GM19035 (cell line): ENCODE results near the gene METTL22.

ENCODE experiments used
- ATAC-seq: cut with Tn5 transposase; IDR thresholded peaks from one replicate; pipeline ENCODE4 v1.9.1; 2021; ENCODE audit not compliant: unreplicated experiment

METTL22 gene

DNA sequence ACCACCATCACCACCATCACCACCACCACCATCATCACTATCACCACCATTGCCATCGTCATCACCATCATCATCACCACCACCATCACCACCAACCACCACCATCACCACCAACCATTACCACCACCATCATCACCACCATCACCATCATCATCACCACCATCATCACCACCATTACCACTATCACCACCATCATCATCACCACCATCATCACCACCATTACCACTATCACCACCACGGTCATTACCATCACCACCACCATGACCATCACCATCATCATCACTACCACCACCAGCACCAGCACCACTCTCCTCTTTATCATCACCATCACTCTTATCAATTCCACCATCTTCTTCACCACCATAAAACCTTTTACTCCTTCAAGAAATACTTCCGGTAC, 30.0 kb upstream of the METTL22 start:
- ATAC-seq = no peak

DNA sequence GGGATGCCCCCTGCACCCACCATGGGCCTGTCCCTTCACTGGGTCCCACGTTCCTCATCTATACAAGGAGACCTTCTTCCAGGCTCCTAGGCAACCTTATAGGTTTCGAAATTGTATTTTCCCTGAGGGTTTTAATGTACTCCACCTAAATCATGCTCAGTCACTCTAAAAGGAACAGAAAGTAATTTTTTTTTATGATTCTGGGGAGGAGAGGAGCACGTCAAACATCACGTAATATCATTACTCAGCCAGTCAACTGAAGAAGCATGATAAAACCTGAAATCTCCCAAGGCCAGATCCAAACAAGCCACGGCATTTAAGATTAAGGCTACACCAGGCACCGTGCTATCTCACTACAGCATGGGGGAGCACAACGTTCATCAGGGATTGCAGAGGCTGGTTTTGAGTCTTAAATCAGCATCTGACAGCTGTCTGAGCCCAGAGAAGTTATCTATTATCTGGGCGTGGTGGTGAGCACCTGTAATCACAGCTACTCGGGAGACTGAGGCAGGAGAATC, 27.3 kb upstream of the METTL22 start:
- ATAC-seq = no peak

DNA sequence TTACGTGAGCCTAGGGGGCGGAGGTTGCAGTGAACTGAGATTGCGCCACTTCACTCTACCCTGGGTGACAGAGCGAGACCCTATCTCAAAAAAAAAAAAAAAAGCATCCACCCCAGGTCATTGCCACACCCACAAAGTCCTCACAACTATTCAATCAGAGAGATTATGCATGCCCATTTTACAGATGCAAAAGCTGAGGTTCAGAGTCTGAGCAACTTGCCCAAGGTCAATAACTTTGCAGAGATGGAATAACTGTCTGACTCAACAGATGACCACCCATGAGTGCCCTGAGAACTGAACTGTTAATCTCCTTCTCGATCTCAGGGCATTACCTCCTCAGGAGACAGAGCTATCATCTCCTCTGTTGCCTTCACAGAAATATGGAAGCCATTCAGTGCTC, 25.7 kb upstream of the METTL22 start:
- no peak for ATAC-seq

DNA sequence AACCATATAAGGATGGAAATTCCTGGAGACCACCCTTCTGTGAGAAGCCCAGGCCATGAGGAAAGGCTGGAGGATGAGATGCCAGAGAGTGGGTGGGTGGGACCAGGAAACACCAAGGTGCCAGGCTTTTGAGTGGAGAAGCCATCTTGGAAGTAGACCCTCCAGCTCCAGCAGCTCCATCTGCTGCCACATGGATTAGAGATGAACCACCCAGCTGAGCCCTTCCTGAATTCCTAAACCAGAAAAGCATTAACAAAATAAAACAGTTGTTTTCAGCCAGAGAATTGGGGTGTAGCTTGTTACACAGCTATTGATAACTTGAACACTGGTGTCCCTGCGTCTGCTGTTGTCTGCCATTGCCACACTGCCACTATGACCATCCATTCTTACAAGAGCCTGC, 24.9 kb upstream of the METTL22 start:
- ATAC-seq = no peak

GRCh38 chr16:8600144-8600775, 21.2 kb upstream of the METTL22 start:
- ATAC-seq = no peak

DNA sequence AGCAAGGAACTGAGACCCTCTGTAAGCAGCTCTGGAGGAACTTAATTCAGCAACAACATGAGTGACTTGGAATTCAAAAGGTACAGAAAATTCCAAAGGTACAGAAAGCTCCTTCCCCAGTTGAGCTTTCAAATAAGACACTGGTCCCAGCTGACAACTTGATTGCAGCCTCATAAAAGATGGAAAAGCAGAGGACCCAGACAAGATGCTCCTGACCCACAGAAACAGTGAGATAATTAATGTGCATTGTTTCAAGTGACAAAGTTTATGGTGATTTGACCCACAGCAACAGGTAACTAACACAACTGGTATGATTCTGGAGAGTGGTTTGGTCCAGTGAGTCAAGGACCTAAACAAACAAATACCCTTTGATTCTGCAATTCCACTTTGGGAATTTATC, 15.9 kb upstream of the METTL22 start:
- ATAC-seq = no peak

GRCh38 chr16:8607214-8607613, 14.3 kb upstream of the METTL22 start:
- no peak for ATAC-seq

GRCh38 chr16:8611122-8611521, 10.4 kb upstream of the METTL22 start:
- ATAC-seq = no peak

DNA sequence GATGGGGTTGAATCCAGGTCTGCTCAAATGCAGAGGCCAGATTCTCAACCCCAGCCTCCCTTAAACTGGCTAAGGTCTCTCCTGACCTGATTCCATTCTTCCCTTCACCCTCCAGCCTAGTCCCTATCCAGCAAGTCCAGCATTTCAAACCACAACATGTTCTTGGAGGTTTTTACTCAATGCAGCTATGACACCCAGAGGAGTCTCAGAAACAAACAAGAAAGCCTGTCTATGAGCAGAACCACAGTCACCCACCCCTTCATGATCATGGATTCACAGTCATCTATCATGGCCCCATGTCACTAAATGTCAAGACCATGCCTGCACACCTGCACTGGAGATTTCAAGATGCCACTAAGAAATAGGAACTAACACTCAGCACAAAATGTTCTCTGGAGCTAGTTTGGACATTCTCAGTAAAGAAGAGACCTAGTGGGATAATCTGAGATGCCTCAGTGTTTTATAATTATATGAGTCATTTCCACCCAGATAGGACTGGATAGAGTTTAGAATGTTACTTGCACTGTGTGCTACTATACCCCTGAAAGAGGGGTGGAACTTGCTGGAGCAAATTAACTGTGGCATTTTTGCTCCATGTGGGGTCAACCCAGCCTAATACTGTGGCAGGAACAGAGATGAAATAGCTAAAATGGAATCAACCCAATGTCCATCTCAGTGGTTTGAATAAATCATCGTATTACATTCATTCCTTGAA, 9.5 kb upstream of the METTL22 start:
- no peak for ATAC-seq

- ATAC-seq = no peak
These were observed 7.0 kb upstream of the METTL22 start for GRCh38 chr16:8614435-8615029.

DNA sequence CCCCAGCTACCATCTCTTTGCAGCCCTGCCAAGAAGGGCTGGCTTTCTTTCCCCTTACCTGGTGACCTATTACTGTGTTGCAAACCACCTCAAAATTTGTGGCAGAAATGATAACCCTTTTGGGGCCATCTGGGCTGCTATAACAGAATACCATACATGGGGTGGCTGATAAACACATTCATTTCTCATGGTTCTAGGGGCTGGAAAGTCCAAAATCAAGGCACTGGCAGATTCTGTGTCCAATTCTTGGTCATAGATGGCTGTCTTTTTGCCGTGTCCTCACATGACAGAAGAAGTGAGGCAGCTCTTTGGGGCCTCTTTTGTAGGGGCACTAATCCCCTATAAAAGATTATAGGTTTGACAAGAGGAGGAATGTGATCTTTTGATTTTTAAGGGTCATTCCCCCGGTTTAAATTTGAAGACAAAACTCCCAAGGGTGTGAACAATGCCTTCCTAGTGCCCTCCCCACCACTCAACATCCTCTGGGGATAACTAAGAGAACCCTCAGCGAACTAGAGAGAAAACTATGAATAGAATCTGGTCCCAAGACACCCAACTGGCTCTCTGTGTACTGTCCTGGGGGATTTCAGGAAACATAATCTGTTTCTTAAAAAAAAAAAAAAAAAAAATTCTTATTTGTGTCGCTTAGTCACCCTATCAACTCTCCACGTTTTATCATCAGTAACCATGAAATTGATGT, 1.7 kb upstream of the METTL22 start:
- no peak for ATAC-seq

DNA sequence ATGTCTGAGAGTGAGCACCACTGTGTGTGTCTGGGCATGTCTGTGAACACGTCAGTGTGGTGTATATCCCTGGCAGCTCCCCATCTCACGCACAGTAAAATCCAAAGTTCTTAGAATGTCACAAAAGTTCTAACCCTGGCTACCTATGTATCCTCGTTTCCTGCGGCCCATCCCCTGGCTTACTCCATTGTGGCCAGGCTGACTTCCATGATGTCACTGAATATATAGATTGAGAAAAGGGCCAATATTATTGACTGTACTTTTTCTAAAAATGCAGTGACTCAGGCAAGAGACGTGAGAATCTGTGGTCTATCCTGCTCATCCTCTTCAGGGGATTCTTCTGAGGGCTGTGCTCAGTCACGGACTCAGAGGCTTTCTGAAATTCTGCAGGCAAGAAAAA, 963 bp upstream of the METTL22 start:
- no peak for ATAC-seq

DNA sequence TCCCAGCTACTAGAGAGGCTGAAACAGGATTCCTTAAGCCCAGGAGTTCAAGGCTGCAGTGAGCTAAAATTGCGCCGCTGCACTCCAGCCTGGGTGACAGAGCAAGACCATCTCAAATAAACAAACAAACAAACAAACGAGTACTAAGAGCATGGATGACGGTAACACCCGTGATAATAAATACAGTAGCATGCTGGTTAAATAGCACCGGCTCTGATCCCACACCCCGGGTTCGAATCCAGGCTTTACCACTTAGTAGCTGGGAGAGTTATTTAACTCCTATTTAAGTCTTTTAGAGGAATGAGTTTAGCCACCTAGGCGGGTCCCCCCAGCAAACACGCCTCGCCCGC, 301 bp upstream of the METTL22 start:
- no peak for ATAC-seq

GRCh38 chr16:8622315-8622656, 788 bp downstream of the METTL22 start:
- peak; percentile 9 for ATAC-seq

- no peak for ATAC-seq
These were observed 2.1 kb downstream of the METTL22 start for GRCh38 chr16:8623634-8624033.

- ATAC-seq = no peak
These were observed 4.1 kb downstream of the METTL22 start for GRCh38 chr16:8625491-8626087.

- no peak for ATAC-seq
These were observed 5.4 kb downstream of the METTL22 start for GRCh38 chr16:8626946-8627345.

GRCh38 chr16:8627456-8627855, 6.0 kb downstream of the METTL22 start:
- no peak for ATAC-seq

DNA sequence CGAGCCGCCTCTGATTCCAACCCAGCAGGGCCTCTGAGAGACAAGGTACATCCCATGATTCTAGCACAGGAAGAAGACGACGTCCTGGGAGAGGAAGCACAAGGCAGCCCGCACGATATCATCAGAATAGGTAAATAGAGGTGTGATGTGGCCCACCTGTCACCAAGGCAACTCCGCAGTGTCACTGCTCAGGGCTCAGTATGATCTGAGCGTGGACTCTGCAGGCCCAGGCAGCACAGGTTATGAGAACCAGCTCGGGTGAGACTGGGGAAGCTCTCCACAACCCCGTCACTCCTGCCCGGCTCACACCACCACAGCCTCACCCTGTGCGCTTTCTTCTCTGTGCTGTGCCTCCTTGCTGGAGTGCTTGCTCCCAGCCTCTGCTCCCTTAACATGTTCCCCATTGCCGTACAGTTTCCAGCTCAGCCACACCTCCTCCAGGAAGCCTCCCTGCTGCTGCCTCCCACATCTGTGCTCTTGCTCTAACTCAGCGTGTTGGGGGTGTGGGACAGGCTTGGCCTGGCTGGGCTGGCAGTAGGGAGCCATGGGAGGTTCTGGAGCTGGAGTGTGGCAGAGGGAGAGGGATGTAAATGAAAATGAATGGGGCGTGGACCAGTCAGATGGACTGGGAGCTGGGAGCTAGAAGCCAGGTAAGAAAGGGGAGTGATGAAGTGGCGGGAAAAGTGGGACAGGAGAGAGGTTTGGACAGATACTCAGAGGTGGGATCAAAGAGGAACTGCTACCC, 7.7 kb downstream of the METTL22 start:
- ATAC-seq = no peak

DNA sequence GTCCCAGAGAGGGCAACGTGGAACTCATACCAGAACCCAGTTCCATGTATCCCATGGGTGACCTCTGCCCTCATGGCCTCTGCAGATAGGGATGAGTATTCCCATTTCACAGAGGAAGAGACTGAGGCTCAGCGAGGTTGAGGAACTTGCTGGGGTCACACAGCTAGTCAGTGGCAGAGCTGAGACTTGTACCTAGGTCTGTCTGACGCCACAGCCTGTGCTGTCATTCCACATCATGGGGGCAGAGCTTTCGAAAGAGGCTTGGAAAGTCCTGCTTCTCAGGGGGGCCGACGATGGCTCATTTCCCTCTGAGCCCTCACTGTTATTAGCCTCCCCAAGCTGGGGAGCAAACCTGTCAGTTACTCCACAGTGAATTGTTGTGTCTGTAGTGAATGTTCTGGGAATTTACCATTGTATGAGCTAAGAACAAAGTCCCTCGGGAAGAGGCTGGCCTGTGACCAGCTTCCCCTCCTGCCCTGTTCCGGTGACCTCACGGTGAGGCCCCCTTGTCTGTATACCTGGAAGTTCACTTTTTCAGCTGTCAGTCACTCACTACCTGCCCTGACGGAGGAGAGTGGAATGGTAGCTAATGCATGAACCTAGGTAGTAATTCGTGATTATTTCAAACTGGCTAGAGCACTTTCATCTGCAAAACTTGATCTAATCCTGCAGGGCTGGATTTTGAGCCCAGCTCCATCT, 8.9 kb downstream of the METTL22 start:
- ATAC-seq = no peak
